ENCODE results near the gene RPS6KA5.

RPS6KA5 gene

DNA sequence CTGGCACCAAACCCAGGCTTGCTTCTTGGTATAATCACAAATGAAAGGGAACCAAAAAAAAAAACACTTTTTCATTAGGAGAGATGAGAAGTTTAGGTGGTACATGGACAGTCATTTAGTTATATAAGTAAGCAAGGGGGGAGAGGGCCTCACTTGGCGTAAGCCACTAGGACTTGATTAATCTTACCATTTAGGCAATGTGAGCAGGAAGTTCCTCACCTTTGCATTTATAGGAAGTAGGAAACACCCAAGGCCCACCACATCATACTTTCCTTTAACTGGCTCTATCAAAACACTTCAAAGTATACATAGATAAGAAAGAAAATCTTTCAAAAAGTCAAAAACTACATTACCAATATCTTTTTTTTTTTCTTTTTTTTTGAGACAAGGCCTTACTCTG, 6.7 kb upstream of the RPS6KA5 start:
- Histone ChIP-seq H4K20me1 (ENCODE audit: control insufficient read depth, insufficient read depth, low read depth, low read length) (no peaks in the 10 kb centered on the region), H3K4me1 (ENCODE audit: control insufficient read depth, low read length) (peaks cover 14% of the 10 kb centered on the region), H3K4me3 (ENCODE audit: low read length) (no peak overlapping the region), H3K79me2 (ENCODE audit: control insufficient read depth, low read length) (no peaks in the 10 kb centered on the region), H3K36me3 (ENCODE audit: control insufficient read depth, low read length) (peaks cover 4% of the 10 kb centered on the region; the same call in 1 of the 2 replicates), H3K9me2 (replicated peaks; ENCODE audit: control insufficient read depth, low read length) (no peaks in the 10 kb centered on the region), H3K4me2 (ENCODE audit: low read length) (no peak overlapping the region), H3K27ac (ENCODE audit: low read depth, low read length) (no peak overlapping the region), H3K9me3 (ENCODE audit: control insufficient read depth, insufficient read depth, low read length) (peaks cover 3% of the 10 kb centered on the region; the same call in 1 of the 2 replicates), H3K27me3 (ENCODE audit: control insufficient read depth, low read length) (no peaks in the 10 kb centered on the region), H3F3A (ENCODE audit: control insufficient read depth, insufficient read depth) (no peaks in the 10 kb centered on the region)
- TF ChIP-seq CTCF (IDR thresholded peaks at IDR 0.05; ENCODE audit: low read depth, low read length, poor library complexity, severe bottlenecking) (no peak), EZH2phosphoT487 (IDR thresholded peaks at IDR 0.05; ENCODE audit: borderline replicate concordance, low read length) (no peak)

GRCh38 chr14:91065266-91065665, 4.8 kb upstream of the RPS6KA5 start:
- Histone ChIP-seq H3K79me2 (ENCODE audit: control insufficient read depth, low read length) (no peaks in the 10 kb centered on the region), H3K4me2 (ENCODE audit: low read length) (no peak overlapping the region)
- TF ChIP-seq CTCF (IDR thresholded peaks at IDR 0.05; ENCODE audit: low read depth, low read length, poor library complexity, severe bottlenecking): no peak
- TF ChIP-seq EZH2phosphoT487 (IDR thresholded peaks at IDR 0.05; ENCODE audit: borderline replicate concordance, low read length): no peak

DNA sequence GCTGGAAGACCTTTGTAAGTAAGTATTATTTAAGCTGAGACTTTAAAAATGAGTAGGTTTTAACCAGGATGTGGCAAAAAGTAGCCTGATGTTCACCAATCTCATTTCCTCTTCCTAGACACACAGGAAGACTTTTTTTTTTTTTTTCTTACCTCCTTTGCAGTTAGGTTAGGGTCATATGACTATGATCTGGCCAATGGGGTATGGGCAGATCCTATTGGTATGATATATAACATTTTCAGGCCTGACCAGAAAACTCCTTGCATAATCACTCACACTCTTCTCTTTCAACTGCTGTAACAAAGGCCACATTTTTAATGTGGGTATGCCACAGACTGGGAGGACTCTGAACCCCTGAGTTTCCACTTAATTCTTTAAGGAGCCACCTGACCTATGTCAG, 2.7 kb upstream of the RPS6KA5 start:
- Histone ChIP-seq H4K20me1 (ENCODE audit: control insufficient read depth, insufficient read depth, low read depth, low read length) (no peaks in the 10 kb centered on the region), H3K4me2 (ENCODE audit: low read length) (peak overlapping the region; percentile 32), H3K36me3 (ENCODE audit: control insufficient read depth, low read length) (peaks cover 4% of the 10 kb centered on the region; the same call in 1 of the 2 replicates), H3K9me2 (replicated peaks; ENCODE audit: control insufficient read depth, low read length) (no peaks in the 10 kb centered on the region), H3K4me1 (ENCODE audit: control insufficient read depth, low read length) (peaks cover 32% of the 10 kb centered on the region), H3K27ac (ENCODE audit: low read depth, low read length) (peak overlapping the region; percentile 61), H3K79me2 (ENCODE audit: control insufficient read depth, low read length) (peaks cover 17% of the 10 kb centered on the region), H3K9me3 (ENCODE audit: control insufficient read depth, insufficient read depth, low read length) (peaks cover 3% of the 10 kb centered on the region; the same call in 1 of the 2 replicates), H3K27me3 (ENCODE audit: control insufficient read depth, low read length) (no peaks in the 10 kb centered on the region), H3F3A (ENCODE audit: control insufficient read depth, insufficient read depth) (peaks cover 2% of the 10 kb centered on the region; the same call in 1 of the 2 replicates), H3K4me3 (ENCODE audit: low read length) (peak overlapping the region; percentile 27)
- TF ChIP-seq CTCF (IDR thresholded peaks at IDR 0.05; ENCODE audit: low read depth, low read length, poor library complexity, severe bottlenecking): no peak
- no peak for TF ChIP-seq EZH2phosphoT487 (IDR thresholded peaks at IDR 0.05; ENCODE audit: borderline replicate concordance, low read length)

More at GRCh38 chr14:91065266-91065665, 4.8 kb upstream of the RPS6KA5 start:
- no peaks in the 10 kb centered on the region for H4K20me1 ChIP-seq (ENCODE audit: control insufficient read depth, insufficient read depth, low read depth, low read length)
- H3K9me2 ChIP-seq (replicated peaks; ENCODE audit: control insufficient read depth, low read length): no peaks in the 10 kb centered on the region
- no peak overlapping the region for H3K27ac ChIP-seq (ENCODE audit: low read depth, low read length)
- H3K4me1 ChIP-seq (ENCODE audit: control insufficient read depth, low read length): peaks cover 24% of the 10 kb centered on the region
- H3K9me3 ChIP-seq (ENCODE audit: control insufficient read depth, insufficient read depth, low read length): peaks cover 3% of the 10 kb centered on the region; the same call in 1 of the 2 replicates
- H3K27me3 ChIP-seq (ENCODE audit: control insufficient read depth, low read length): no peaks in the 10 kb centered on the region
- H3K36me3 ChIP-seq (ENCODE audit: control insufficient read depth, low read length): peaks cover 4% of the 10 kb centered on the region; the same call in 1 of the 2 replicates
- H3K4me3 ChIP-seq (ENCODE audit: low read length): no peak overlapping the region
- peaks cover 2% of the 10 kb centered on the region; the same call in 1 of the 2 replicates for H3F3A ChIP-seq (ENCODE audit: control insufficient read depth, insufficient read depth)

Data from DOHH2 (cell line).